NCI-H2196 (cell line): ENCODE data around the gene CELA1.
"Not testable (repeated sequence)": the region's sequence is repeated elsewhere in the genome, so short reads cannot be mapped to it uniquely, and the experiment has no call there.

Experiments used
- DNase-seq: peaks from one replicate; lab custom pipeline; 2025; ENCODE audit not compliant: unreplicated experiment; lab: John Stamatoyannopoulos, UW

Gene CELA1

GRCh38 chr12:51318846-51319599 is 27.5 kb downstream of the CELA1 start:
- DNase-seq, result no peak

- DNase-seq, result not testable (repeated sequence)
Measured at GRCh38 chr12:51318057-51318806, 28.2 kb downstream of the CELA1 start.

- no peak for DNase-seq
Measured at GRCh38 chr12:51311389-51311788, 35.1 kb downstream of the CELA1 start.

GRCh38 chr12:51307655-51308593 is 38.6 kb downstream of the CELA1 start:
- no peak for DNase-seq

- DNase-seq, result no peak
Measured at GRCh38 chr12:51306507-51306906, 40.0 kb downstream of the CELA1 start.

- DNase-seq, result not testable (repeated sequence)
Measured at GRCh38 chr12:51300768-51301167, 45.7 kb downstream of the CELA1 start.

GRCh38 chr12:51295651-51296050 is 50.8 kb downstream of the CELA1 start:
- DNase-seq, result no peak

GRCh38 chr12:51294097-51294496 is 52.4 kb downstream of the CELA1 start:
- DNase-seq, result not testable (repeated sequence)

GRCh38 chr12:51293696-51294095 is 52.8 kb downstream of the CELA1 start:
- DNase-seq, result no peak

- not testable (repeated sequence) for DNase-seq
Measured at GRCh38 chr12:51291603-51292513, 54.6 kb downstream of the CELA1 start.

GRCh38 chr12:51285843-51286242 is 60.6 kb downstream of the CELA1 start:
- no peak for DNase-seq

GRCh38 chr12:51281202-51281924 is 65.1 kb downstream of the CELA1 start:
- no peak for DNase-seq
